OCI-LY1 (cell line): ENCODE results near the gene KLF4.

ENCODE experiments used
- CTCF ChIP-seq: fragments of 200-600 bp; sonication (generic), shearing (Covaris generic); IDR thresholded peaks from 2 replicates; pipeline ENCODE4 v1.5.1; 2017; ENCODE audit warnings: mild to moderate bottlenecking, antibody characterized with exemption, low read length, moderate library complexity, mixed read lengths
- EZH2 ChIP-seq: fragments of 200-600 bp; sonication (generic), shearing (Covaris generic); IDR thresholded peaks from 2 replicates; pipeline ENCODE4 v1.8.0; 2017; ENCODE audit warnings: borderline replicate concordance, mixed run types, mild to moderate bottlenecking, antibody characterized with exemption, low read length, moderate library complexity, mixed read lengths

GRCh38 chr9:107483666-107484065 is 5.9 kb downstream of the KLF4 start:
- TF ChIP-seq CTCF (no peak), EZH2 (no peak)
